GM12892 (cell line): ENCODE results near the gene TBC1D28.
"Not testable (repeated sequence)": the region's sequence is repeated elsewhere in the genome, so short reads cannot be mapped to it uniquely, and the experiment has no call there.

ENCODE experiments used
- POLR2A ChIP-seq: IDR thresholded peaks from 2 replicates; pipeline ENCODE4 v1.6.1; 2011; ENCODE audit warnings: low read depth, low read length, control low read depth
- POLR2AphosphoS5 ChIP-seq: IDR thresholded peaks from 2 replicates; pipeline ENCODE4 v1.6.1; 2011; ENCODE audit warnings: low read depth, low read length, control low read depth

GRCh38 chr17:18617613-18618012, 26.6 kb downstream of the TBC1D28 start:
- TF ChIP-seq POLR2A, POLR2AphosphoS5: not testable (repeated sequence)
